Psoas muscle (tissue), 8 donors: Measurements from ENCODE around the gene TAOK1. TPM values are rescaled to one million over a fixed set of nuclear protein-coding genes. Genes with fewer than 3 reads are reported as not detected.

ENCODE experiments used
- ATAC-seq, 4 donors: fragments of 200-7000 bp; cut with Tn5 transposase; one replicate each; pipeline ENCODE4 v1.9.1; 2020; ENCODE audit warnings: moderate library complexity in 3 of 4, mild to moderate bottlenecking in 2 of 4
- DNase-seq, 2 donors: peaks; one replicate each; pipeline ENCODE4 v3.0.0-alpha.2; 2020
- H3K27ac ChIP-seq: fragments of 200-600 bp; one replicate; pipeline ENCODE4 v1.8.0; 2022
- H3K27me3 ChIP-seq, 3 donors: fragments of 200-600 bp in 1 of 3; one replicate each; pipeline versions ENCODE4 v1.6.1 to v1.8.0; 2013 to 2022; ENCODE audit warnings: low read length in 2 of 3, mild to moderate bottlenecking in 2 of 3, moderate library complexity in 1 of 3; ENCODE audit not compliant: insufficient read depth in 3 of 3
- H3K36me3 ChIP-seq, 2 donors: fragments of 200-600 bp in 1 of 2; one replicate each; pipeline versions ENCODE4 v1.6.1 to v1.8.0; 2013 to 2022; ENCODE audit warnings: low read depth in 1 of 2, mild to moderate bottlenecking in 1 of 2, moderate library complexity in 1 of 2; ENCODE audit not compliant: insufficient read depth in 1 of 2
- H3K4me1 ChIP-seq: fragments of 200-600 bp; one replicate; pipeline ENCODE4 v1.8.0; 2022
- H3K4me3 ChIP-seq: fragments of 200-600 bp; one replicate; pipeline ENCODE4 v1.8.0; 2022; ENCODE audit warnings: mild to moderate bottlenecking
- H3K9me3 ChIP-seq: fragments of 200-600 bp; one replicate; pipeline ENCODE4 v1.8.0; 2022
- WGBS, 3 donors: extraction: QIAGEN DNeasy Blood & Tissue Kit; methylation state at CpG; one replicate each; pipeline versions ENCODE4 v1.1.6 to v1.1.7; 2013; 5-methylcytosine and 5-hydroxymethylcytosine counted together
- intact Hi-C, 2 donors: fragments of 100-400 bp; cut with DNase I; formaldehyde crosslinking; loops; one replicate each; pipeline versions ENCODE4 v1.11.0 to v1.14.2; 2022
- long read RNA-seq, 2 donors: library from polyadenylated mRNA; unstranded; transcript quantifications; one replicate each; pipeline ENCODE4 v2.0.0, GENCODE V29; 2021
- polyA plus RNA-seq, 3 donors: library from polyadenylated mRNA; stranded (reverse); fragments of 200-250 nt; gene quantifications; one replicate each; pipeline ENCODE4 v1.2.3, GENCODE V29; 2013
- total RNA-seq, 4 donors: library from RNA; stranded (reverse); fragmentation: NEBNext Ultra II Directional in 2 of 4; extraction: Animal tissue kit (Norgen Biotek cat#: 25700) in 2 of 4; gene quantifications; one replicate each; pipeline versions ENCODE4 v1.2.1 to v1.2.4, GENCODE V29; 2021 to 2023
- TF ChIP-seq, protein P1 (sequence below): fragments of 200-600 bp; IDR thresholded peaks from one replicate; pipeline ENCODE4 v1.8.0; 2022; ENCODE audit warnings: antibody characterized with exemption
- donor health status: healthy with polysubstance abuse.
- donor health status: DM: no; HTN: no; CAD: no; lungs with moderate emphysema.
- donor health status: Bipolar disorder and iron deficiency.
- donor health status: healthy.
- donor health status: DM: yes; HTN: yes; CAD: no.
- donor health status: DM: no; HTN: no; CAD: no.
- donor health status: DM: no; HTN: no; CAD: no.
- donor health status: DM: yes; HTN: yes; CAD: no.

TAOK1 gene
- total RNA-seq, result 10 to 100 TPM; 42.5 to 49.8 (median 46.5) TPM
- polyA plus RNA-seq, result 10 to 100 TPM in 2 of 3 donors, 1 to 10 TPM in 1; 6.3 to 23.0 (median 11.2) TPM
- long read RNA-seq, donor 1, partial matches to known transcripts, result 0 of 1 reads
- long read RNA-seq, donor 1, other reads (novel, unspliced or antisense), result 1 of 1 reads
- long read RNA-seq, donor 2, partial matches to known transcripts, result 2 of 7 reads
- long read RNA-seq, donor 2, other reads (novel, unspliced or antisense), result 5 of 7 reads

DNA sequence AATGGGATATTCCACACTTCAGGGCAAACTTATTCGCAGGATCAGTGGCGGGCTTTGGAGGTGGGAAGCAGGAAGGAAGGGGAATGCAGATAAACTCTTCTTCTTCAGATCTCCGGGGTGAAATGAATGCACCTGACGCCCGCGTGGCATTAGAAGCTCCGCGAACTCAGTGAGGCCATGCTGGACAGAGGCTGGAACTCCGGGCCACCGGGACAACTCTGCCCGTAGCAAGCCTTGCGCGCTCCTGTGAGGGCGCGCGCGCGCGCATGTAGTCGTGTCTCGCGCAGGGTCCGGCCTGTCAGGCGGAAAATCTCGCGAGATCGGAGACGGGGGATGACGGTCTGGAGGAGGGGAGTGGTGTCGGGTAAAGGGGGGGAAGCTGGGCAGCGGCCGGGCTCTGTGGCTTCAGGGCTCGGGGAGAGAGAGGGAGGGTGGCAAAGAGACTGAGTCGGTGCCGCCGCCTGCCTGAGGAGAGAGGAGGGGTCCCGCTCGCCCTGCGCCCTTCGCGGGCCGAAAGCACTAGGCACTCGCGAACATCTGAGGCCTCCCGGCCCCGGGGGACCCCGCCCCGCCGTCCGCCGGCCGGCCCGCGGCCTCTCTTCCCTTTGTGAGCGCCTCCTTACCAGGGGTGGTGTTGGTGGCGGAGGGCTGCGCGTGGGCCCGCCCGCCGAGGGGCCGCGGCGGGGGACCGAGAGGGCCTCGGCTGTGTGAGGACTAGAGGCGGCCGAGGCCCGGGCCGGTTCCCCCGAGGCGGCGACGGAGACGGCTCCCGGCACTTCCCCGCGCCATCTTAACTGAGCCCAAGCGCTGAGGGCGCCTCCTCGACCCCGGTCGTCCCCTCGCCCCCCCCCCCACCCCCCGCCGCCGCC lies at the start of gene TAOK1:
TSS of gene TAOK1 (plus strand) at position 382 of the 869 bp plus-strand sequence. CDS start 61,186 bp downstream, outside the sequence.
- TF ChIP-seq, protein P1, sequence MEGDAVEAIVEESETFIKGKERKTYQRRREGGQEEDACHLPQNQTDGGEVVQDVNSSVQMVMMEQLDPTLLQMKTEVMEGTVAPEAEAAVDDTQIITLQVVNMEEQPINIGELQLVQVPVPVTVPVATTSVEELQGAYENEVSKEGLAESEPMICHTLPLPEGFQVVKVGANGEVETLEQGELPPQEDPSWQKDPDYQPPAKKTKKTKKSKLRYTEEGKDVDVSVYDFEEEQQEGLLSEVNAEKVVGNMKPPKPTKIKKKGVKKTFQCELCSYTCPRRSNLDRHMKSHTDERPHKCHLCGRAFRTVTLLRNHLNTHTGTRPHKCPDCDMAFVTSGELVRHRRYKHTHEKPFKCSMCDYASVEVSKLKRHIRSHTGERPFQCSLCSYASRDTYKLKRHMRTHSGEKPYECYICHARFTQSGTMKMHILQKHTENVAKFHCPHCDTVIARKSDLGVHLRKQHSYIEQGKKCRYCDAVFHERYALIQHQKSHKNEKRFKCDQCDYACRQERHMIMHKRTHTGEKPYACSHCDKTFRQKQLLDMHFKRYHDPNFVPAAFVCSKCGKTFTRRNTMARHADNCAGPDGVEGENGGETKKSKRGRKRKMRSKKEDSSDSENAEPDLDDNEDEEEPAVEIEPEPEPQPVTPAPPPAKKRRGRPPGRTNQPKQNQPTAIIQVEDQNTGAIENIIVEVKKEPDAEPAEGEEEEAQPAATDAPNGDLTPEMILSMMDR, result no peak
- H3K27ac ChIP-seq, result peak within 1 kb of the TSS; percentile 99
- peak within 1 kb of the TSS; percentile 99 for H3K4me3 ChIP-seq
- DNase-seq (peak; percentile 99 to 100), ATAC-seq (peak; percentile 97 to 99 (median 98))
- no peaks in the 10 kb centered on the region for H3K27me3 ChIP-seq
- H3K36me3 ChIP-seq, result no peaks in the 10 kb centered on the region
- WGBS, 3 donors, result 0% methylated on average over 63 to 87 of the region's 87 CpGs
- H3K9me3 ChIP-seq, result no peaks in the 10 kb centered on the region
- intact Hi-C loops, result loop anchor here in 1 of 2 donors (10.0 kb wide), 1 partner anchor 65 kb away; no protein-coding TSS in a partner anchor
- peaks cover 43% of the 10 kb centered on the region for H3K4me1 ChIP-seq

DNA sequence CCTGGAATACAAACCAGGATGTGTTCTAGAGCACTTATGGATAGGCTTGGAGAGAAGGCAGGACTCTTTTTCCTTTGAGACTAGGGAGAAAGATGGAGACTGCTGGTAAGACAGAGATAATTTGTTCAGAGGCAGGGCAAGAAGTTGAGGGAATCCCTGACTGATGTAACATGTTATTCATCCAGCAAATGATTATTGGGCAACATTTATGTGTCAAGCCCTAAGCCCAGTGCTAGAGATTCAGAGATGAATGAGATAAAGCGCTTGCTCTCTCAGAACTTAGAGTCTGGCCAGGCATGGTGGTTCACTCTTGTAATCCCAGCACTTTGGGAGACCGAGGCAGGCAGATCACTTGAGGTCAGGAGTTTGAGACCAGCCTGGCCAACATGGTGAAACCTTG lies 48.4 kb upstream of the TAOK1 start:
- Histone ChIP-seq H3K27me3 (no peaks in the 10 kb centered on the region), H3K36me3 (no peaks in the 10 kb centered on the region), H3K27ac (no peak overlapping the region), H3K4me1 (no peaks in the 10 kb centered on the region), H3K9me3 (no peaks in the 10 kb centered on the region), H3K4me3 (no peak overlapping the region)
- 86 to 96% (median 89%) methylated on average over 2 of the region's 2 CpGs for WGBS, 3 donors
- ATAC-seq, result no peak
- intact Hi-C loops, result no loop called here
- no peak for DNase-seq
- TF ChIP-seq, protein P1, result no peak

DNA sequence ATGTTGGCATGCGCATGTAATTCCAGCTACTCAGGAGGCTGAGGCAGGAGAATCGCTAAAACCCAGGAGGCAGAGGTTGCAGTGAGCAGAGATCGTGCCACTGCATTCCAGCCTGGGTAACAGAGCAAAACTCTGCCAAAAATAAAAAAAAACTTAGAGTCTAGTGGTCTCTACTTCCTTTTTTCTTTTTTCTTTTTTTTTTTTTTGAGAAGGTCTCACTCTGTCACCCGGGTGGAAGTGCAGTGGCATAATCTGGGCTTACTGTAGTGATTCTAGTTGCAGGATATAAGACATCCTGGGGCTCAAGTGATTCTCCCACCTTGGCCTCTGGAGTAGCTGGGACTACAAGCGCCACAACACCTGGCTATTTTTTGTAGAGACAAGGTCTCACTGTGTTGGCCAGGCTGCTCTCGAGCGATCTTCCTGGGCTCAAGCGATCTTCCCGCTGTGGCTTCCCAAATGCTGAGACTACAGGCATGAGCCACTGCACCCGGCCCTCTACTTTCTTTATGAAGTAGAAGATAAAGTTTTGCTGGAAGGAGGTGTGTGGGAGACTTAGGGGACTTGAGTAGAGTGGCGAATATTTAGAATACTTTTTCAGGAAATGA lies 47.9 kb upstream of the TAOK1 start:
- no peak overlapping the region for H3K4me3 ChIP-seq
- no peak overlapping the region for H3K27ac ChIP-seq
- DNase-seq (no peak), ATAC-seq (no peak)
- intact Hi-C loops, result no loop called here
- H3K27me3 ChIP-seq, result no peaks in the 10 kb centered on the region
- H3K4me1 ChIP-seq, result no peaks in the 10 kb centered on the region
- TF ChIP-seq, protein P1, result no peak
- WGBS, 3 donors, result 80 to 83% (median 81%) methylated on average over 11 of the region's 11 CpGs
- H3K9me3 ChIP-seq, result no peaks in the 10 kb centered on the region
- H3K36me3 ChIP-seq, result no peaks in the 10 kb centered on the region

DNA sequence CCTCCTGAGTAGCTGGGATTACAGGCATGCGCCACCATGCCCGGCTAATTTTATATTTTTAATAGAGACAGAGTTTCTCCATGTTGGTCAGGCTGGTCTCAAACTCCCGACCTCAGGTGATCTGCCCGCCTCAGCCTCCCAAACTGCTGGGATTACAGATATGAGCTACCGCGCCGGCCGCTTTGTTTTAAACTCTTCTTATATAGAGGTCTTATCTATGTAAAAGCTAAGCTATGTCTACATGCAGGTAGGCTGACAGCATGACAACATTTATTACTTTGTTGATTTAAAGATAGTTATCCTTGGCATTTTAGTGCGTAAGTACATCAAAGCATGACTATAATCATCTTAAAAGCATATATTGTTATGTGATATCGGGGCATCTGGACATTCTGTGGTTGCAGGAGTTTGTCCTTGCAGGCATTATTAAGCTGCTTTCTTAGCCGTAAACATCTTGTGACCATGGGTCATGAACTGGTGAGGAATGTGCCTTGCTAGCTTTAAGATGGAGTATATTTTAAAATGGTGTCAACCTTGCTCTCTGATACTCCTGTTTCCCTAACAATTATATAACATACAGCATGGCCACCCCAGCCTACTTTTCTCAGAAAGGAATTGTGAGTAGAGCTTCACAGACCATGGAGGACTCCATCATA lies 45.8 kb upstream of the TAOK1 start:
- TF ChIP-seq, protein P1, result no peak
- DNase-seq (no peak), ATAC-seq (no peak)
- Histone ChIP-seq H3K9me3 (no peaks in the 10 kb centered on the region), H3K27ac (no peak overlapping the region), H3K4me1 (no peaks in the 10 kb centered on the region), H3K36me3 (no peaks in the 10 kb centered on the region), H3K27me3 (peaks cover 0 to 5% (median 0%) of the 10 kb centered on the region in 3 donors), H3K4me3 (no peak overlapping the region)
- intact Hi-C loops, result no loop called here
- WGBS, 3 donors, result 79 to 81% (median 80%) methylated on average over 11 of the region's 11 CpGs
